ENCODE data around the gene ALKBH4. TPM values are rescaled to one million over a fixed set of nuclear protein-coding genes. Genes with fewer than 3 reads are reported as not detected.

The ALKBH4 gene
- polyA plus RNA-seq, 2 of the 4 experiments (the other 2 are of a cell fraction), result 4.0 to 8.8 TPM

- H3K4me2 ChIP-seq, result no peak overlapping the region
- 95% methylated on average over 10 of the region's 10 CpGs for WGBS (ENCODE audit: missing lambda C conversion rate)
- ChIA-PET POLR2A (no interaction called here), CTCF (interaction anchor here (0.7 to 1.4 kb wide), 2 partner anchors 24 to 41 kb away, joined by 3 read pairs; no protein-coding TSS in a partner anchor)
- FAIRE-seq (no peak), ATAC-seq (no peak), DNase-seq (ENCODE audit: low read depth in 1 of 2, low spot score in 1 of 2) (no peak)
- TF ChIP-seq RARB (CRISPR knock-in tag; IDR thresholded peaks at IDR 0.05) (no peak), TP53 (CRISPR knock-in tag; IDR thresholded peaks at IDR 0.05) (no peak), CHD2 (IDR thresholded peaks at IDR 0.05; ENCODE audit: low read length, partially characterized antibody) (no peak), JUN (IDR thresholded peaks at IDR 0.05) (no peak), ESRRA (IDR thresholded peaks at IDR 0.05; ENCODE audit: borderline replicate concordance, low read length) (no peak)
- H3K4me1 ChIP-seq, result peaks cover 22% of the 10 kb centered on the region
- H3K4me3 ChIP-seq, result no peak overlapping the region
- H3K9me3 ChIP-seq, result no peaks in the 10 kb centered on the region
- no peak overlapping the region for H3K27ac ChIP-seq
Measured at GRCh38 chr7:102429141-102429899, 35.3 kb downstream of the ALKBH4 start.

DNA sequence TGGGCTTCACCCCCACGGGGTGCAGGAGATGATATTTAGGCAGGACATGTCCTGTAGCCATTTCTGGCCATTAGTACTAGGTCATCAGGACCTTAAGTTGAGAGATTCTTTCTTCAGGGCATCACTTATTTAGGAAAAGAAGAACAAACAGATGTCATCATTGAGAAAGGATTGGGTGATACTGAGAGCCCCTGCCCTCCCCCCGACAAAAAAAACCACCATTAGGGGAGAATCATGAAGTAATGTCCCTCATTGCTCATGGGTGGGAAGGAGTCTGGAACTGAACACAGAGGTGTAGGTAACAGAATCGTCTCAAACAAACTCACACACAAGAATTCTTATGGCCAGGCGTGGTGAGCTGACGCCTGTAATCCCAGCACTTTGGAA is 37.7 kb downstream of the ALKBH4 start:
- Histone ChIP-seq H3K9me3 (no peaks in the 10 kb centered on the region), H3K4me2 (no peak overlapping the region), H3K4me1 (peaks cover 8% of the 10 kb centered on the region), H3K27ac (no peak overlapping the region), H3K4me3 (no peak overlapping the region)
- DNase-seq (ENCODE audit: low read depth in 1 of 2, low spot score in 1 of 2) (no peak), FAIRE-seq (no peak), ATAC-seq (no peak)
- ChIA-PET CTCF (no interaction called here), POLR2A (no interaction called here)
- TF ChIP-seq NR3C1 (IDR thresholded peaks at IDR 0.05) (no peak), SREBF2 (IDR thresholded peaks at IDR 0.05) (no peak), HDAC2 (IDR thresholded peaks at IDR 0.05) (no peak), CHD2 (IDR thresholded peaks at IDR 0.05; ENCODE audit: low read length, partially characterized antibody) (no peak), POLR2AphosphoS2 (conservative IDR thresholded peaks at IDR 0.05; ENCODE audit: low read length) (no peak), E2F6 (IDR thresholded peaks at IDR 0.05; ENCODE audit: borderline replicate concordance, low read depth) (no peak), FOSL2 (IDR thresholded peaks at IDR 0.05) (no peak), FOSL2 (CRISPR knock-in tag; IDR thresholded peaks at IDR 0.05) (no peak), CHD4 (IDR thresholded peaks at IDR 0.05; ENCODE audit: borderline replicate concordance) (no peak), HOXA7 (CRISPR knock-in tag; IDR thresholded peaks at IDR 0.05) (no peak), CBX2 (IDR thresholded peaks at IDR 0.05; ENCODE audit: borderline replicate concordance, low read depth) (no peak), NPAS2 (CRISPR knock-in tag; IDR thresholded peaks at IDR 0.05; ENCODE audit: borderline replicate concordance) (no peak), HOXB13 (CRISPR knock-in tag; IDR thresholded peaks at IDR 0.05; ENCODE audit: low read depth) (no peak), HOXB5 (CRISPR knock-in tag; IDR thresholded peaks at IDR 0.05) (no peak), BCL3 (IDR thresholded peaks at IDR 0.05) (no peak), MAZ (IDR thresholded peaks at IDR 0.05; ENCODE audit: borderline replicate concordance, low read depth, low read length) (no peak), FOSB (CRISPR knock-in tag; IDR thresholded peaks at IDR 0.05) (no peak), EHF (CRISPR knock-in tag; IDR thresholded peaks at IDR 0.05) (no peak), NFE2L2 (conservative IDR thresholded peaks at IDR 0.05; ENCODE audit: low read length) (no peak)
- TF ChIP-seq, protein P1, sequence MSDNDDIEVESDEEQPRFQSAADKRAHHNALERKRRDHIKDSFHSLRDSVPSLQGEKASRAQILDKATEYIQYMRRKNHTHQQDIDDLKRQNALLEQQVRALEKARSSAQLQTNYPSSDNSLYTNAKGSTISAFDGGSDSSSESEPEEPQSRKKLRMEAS (IDR thresholded peaks at IDR 0.05), result no peak
- 83% methylated on average over 5 of the region's 5 CpGs for WGBS (ENCODE audit: missing lambda C conversion rate)
